ENCODE measurements around the gene SLC1A3.

SLC1A3 gene

DNA sequence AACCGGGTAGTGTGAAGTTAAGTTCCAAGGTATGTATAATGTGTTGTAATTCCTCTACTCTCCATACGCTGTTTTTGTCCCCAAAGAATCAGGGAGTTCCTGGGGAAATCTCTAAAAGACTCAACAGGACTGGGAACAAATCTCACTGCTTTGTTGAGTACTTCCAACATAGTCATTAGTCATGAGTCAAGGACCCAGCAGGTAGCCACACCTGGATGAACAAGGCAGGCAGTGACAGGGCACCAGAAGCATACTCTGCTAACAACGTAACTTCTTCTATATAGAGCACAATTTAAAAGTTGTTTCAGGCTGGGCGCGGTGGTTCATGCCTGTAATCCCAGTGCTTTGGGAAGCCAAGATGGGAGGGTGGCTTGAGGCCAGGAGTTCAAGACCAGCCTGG, 126.8 kb downstream of the SLC1A3 start:
- TF ChIP-seq, protein P1, sequence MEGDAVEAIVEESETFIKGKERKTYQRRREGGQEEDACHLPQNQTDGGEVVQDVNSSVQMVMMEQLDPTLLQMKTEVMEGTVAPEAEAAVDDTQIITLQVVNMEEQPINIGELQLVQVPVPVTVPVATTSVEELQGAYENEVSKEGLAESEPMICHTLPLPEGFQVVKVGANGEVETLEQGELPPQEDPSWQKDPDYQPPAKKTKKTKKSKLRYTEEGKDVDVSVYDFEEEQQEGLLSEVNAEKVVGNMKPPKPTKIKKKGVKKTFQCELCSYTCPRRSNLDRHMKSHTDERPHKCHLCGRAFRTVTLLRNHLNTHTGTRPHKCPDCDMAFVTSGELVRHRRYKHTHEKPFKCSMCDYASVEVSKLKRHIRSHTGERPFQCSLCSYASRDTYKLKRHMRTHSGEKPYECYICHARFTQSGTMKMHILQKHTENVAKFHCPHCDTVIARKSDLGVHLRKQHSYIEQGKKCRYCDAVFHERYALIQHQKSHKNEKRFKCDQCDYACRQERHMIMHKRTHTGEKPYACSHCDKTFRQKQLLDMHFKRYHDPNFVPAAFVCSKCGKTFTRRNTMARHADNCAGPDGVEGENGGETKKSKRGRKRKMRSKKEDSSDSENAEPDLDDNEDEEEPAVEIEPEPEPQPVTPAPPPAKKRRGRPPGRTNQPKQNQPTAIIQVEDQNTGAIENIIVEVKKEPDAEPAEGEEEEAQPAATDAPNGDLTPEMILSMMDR (IDR thresholded peaks at IDR 0.05) = no peak

DNA sequence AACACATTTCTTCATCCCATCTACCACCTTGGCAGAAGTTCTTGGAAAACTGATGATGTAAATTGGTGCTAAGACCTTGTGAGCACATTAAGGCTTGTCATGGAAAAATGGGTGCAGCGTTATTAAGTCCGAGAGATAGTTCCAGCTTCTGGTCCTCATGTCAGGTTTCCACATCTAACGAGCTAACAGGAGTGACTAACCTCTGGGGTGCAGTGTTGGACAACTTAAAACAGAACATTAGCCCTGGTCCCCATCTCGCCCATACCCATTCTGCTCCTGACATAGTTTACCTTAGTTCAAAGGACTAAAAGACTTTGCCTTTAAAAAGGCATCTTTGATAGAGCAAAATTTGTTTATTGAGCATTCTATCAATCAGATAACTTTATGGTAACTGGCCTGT, 128.0 kb downstream of the SLC1A3 start:
- TF ChIP-seq, protein P1 (IDR thresholded peaks at IDR 0.05) = peak; percentile 57

DNA sequence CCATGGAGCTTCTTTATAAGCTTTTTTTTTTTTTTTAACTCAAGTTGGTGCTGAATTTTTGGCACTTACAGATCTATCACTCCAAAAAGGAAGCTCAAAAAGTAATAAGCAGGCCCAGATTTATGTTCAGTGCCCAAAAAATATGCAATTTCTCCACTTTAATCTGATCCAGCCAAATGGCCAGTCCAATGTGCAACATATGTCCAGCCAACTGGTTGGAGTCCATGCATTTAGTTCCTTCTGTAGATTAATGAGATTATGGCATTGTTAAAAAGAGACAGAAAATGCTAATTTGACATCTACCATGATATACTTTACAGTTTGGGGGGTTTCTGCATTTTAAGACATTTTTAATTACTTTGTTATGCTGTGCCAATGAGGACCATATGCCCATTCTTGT, 129.5 kb downstream of the SLC1A3 start:
- TF ChIP-seq, protein P1 (IDR thresholded peaks at IDR 0.05) = no peak

All from LNCAP (cell line).